SH-SY5Y (cell line): ENCODE measurements around the gene HMGN5.

ENCODE experiments used
- GATA2 ChIP-seq: IDR thresholded peaks from 2 replicates; pipeline ENCODE4 v1.6.1; 2011; ENCODE audit warnings: mild to moderate bottlenecking, low read depth, low read length
- GATA3 ChIP-seq: IDR thresholded peaks from 2 replicates; pipeline ENCODE4 v1.6.1; 2011; ENCODE audit warnings: low read depth, mild to moderate bottlenecking, low read length, moderate library complexity

DNA sequence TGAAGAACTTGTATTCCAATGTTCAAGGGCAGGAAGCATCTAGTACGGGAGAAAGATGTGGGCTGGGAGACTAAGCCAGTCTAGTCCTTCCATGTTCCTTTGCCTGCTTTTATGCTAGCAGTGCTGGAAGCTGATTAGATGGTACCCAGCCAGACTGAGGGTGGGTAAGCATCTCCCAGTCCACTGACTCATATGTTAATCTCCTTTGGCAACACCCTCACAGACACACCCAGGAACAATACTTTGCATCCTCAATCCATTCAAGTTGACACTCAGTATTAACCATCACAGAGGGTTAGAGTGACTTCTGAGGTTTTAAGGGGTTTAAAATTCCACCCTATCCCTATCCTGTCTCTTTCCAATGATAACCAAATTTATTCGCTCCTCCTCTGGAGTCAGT lies 6.5 kb downstream of the HMGN5 start:
- TF ChIP-seq GATA3 (no peak), GATA2 (no peak)
